ENCODE results near the gene MRFAP1L1.

The MRFAP1L1 gene

DNA sequence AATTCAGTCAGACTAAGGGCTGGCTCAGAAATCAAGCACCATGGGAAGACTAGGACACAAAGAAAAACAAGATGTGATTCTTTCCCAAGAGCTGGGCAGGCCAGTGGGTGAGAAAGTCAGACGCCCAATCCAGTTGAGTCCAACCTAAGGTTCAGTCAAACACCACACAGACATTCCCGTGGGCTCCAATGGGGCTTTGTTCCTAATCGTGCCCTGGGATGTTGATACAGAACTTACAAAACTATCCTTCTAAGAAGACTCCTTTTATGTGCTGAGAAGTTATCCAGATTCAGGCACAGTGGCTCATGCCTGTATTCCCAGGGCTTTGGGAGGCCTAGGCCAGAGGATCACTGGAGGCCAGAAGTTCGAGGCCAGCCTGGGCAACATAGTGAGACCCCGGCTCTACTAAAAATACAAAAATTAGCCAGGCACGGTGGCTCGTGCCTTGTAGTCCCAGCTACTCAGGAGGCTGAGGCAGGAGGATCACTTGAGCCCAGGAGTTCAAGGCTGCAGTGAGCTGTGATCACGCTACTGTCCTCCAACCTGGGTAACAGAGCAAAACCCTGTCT is 10.0 kb upstream of the MRFAP1L1 start:
- Histone ChIP-seq H3K4me3 (no peak overlapping the region), H3K27ac (no peak overlapping the region)

DNA sequence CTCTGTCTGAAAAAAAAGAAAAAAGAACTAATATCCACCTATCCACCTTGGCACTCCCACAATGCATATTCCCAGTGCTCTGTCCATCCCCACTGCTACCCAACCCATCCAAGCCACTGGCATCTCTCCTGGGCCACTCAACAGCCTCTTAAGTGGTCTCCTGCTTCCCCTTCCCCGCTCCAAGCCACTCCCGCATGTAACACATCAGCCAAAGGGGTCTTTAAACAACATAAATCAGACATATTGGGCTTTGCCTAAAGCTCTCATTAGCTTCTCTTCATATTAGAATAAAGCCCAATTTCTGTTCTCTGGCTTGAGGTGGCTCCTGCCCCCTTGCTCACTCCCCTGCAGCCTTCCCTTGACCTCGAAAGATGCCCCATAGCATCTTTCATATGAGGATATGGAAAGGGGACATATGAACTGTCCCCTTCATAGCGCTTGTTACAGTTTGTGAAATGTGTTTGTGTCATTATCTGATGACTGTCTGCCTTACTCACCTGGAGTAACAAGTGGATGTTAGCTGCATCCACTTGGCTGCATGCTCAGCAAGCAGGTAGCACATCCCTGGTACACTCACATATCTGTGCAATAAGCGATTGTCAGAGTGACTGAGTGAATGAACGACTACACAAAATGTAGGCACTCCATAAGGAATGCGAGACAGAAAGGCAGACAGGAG is 9.4 kb upstream of the MRFAP1L1 start:
- H3K4me3 ChIP-seq = no peak overlapping the region
- H3K27ac ChIP-seq = no peak overlapping the region

DNA sequence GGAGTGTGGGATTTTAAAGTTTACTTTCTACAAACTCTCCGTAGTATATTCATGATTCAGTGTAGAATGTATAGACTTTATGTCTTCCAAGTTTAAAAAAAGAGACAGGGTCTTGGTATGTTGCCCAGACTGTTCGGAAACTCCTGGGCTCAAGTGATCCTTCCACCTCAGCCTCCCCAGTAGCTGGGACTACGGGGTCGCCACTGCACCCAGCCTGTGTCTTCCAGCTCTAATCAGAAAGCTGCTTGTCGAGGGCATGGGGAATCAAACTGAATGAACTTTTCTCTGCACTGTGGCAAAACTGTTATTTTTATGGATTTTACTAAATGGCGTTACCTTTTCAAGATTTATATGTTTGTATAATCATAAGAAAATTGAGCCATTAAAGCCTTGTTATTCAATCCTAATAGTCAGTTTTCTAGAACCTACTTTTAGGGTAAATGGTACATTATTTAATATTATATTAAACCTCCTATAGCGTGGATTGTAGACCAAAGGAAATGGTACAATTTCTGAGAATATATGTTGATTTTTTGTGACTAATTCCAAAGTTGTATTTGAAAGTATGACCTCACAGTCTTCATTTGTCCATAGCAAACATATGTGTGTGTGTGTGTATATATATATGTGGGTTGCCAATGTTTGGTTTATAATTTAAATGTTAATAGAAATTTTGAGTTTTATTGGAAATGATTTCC is 7.4 kb upstream of the MRFAP1L1 start:
- Histone ChIP-seq H3K4me3 (peak overlapping the region; percentile 55 to 85 (median 78)), H3K27ac (peak overlapping the region in 18 of 21 experiments; percentile 76 to 96 (median 92))

DNA sequence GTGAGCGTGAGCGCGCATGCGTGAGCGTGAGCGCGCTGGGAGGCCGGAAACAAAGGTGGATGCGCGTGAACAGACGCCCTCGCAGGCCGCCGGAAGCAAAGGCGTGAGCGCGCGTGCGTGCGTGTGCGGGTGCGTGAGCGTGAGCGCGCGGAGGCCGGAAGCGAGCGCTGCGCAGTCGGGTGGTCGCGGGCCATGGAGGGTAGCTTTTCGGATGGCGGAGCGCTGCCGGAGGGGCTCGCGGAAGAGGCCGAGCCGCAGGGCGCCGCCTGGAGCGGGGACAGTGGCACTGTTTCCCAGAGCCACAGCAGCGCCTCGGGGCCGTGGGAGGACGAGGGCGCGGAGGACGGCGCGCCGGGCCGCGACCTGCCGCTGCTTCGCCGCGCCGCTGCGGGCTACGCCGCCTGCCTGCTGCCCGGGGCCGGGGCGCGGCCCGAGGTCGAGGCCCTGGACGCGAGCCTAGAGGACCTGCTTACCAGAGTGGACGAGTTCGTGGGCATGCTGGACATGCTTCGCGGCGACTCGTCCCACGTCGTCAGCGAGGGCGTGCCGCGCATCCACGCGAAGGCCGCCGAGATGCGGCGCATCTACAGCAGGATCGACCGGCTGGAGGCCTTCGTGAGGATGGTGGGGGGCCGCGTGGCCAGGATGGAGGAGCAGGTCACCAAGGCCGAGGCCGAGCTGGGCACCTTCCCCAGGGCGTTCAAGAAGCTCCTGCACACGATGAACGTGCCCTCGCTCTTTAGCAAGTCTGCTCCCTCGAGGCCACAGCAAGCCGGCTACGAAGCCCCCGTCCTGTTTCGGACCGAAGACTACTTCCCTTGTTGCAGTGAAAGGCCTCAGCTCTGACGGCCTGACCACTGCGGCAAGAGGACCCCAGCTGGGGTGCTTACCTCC is 6.6 kb upstream of the MRFAP1L1 start, which contains the start of gene BLOC1S4:
Gene BLOC1S4 (plus strand): TSS at position 157 of the 894 bp plus-strand sequence. CDS start 36 bp downstream, at position 193.
- peak within 1 kb of the TSS; percentile 58 to 96 (median 91) for H3K27ac ChIP-seq
- peak within 1 kb of the TSS; percentile 55 to 85 (median 78) for H3K4me3 ChIP-seq

DNA sequence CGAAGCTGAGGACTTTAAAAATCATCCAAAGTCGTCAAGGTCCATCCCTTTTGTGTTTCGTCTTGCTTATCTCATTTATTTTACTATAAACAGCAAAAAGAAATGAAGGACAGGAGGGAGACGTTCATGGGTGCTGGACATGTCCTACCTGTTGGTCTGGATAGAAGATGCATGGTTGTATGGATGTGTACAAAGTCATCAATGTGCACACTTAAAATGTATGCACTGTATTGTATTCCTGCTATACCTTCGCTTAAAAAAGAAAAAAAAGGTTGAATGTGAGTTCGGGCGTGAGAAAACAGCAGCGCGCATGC is 6.0 kb upstream of the MRFAP1L1 start:
- H3K27ac ChIP-seq = peak overlapping the region in 18 of 21 experiments; percentile 58 to 96 (median 92)
- peak overlapping the region; percentile 55 to 85 (median 78) for H3K4me3 ChIP-seq

DNA sequence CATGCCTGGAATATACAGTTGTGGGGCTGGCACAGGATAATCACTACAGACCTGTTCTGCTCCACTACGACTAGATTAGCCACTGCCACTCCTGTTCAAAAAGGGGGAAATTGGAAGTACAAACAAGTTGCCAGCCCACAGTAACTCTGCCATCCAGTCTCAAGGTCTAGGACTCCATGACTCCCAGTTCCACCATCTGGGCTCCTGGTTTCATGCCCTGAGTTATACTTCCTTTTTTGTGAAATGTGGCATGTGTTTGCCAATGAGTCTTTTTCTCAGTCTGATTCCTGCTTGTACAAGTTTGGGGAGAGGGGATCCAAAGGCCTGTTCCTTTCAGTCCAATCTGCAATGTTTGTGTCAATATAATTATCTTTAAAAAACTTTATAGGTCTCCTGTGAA is 5.3 kb upstream of the MRFAP1L1 start:
- no peak overlapping the region for H3K4me3 ChIP-seq
- H3K27ac ChIP-seq = peak overlapping the region in 2 of 21 experiments; percentile 84 to 93

DNA sequence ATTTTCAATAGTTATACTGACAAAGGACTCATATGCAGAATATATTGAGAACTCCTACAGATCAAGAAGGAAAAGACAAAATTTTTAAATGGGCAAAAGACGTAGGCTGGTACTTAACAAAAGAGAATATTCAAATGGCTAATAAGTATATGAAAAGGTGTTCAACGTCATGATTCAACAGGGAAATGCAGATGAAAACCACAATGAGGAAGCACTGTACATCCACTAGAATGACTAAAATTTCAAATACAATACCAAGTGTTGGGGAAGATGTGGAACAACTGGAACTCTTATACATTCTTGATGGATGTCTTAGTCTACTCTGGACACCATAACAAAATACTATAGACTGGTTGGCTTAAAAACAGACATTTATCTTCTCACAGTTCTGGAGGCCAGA is 1.3 kb upstream of the MRFAP1L1 start:
- Histone ChIP-seq H3K27ac (no peak overlapping the region), H3K4me3 (no peak overlapping the region)

DNA sequence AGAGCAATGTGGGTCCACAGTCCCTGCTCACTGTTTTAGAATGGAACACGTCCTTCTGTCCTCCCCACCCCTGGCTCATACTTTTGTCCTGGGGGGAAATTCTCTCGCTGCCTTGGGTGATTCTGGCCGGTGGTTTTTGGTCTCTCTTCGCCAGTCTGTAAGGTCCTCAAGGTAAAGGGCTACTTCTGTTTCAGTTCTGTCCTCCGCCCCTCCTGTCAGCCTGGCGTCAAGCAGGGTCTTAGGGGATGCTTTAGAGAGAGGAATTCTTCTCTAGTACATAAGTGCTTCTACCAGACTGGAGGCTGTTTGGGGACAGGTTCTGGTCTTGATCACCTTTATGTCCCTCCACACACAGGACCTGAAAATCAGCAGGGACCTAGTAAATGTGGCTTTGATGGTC is 617 bp upstream of the MRFAP1L1 start:
- Histone ChIP-seq H3K27ac (peak overlapping the region in 18 of 21 experiments; percentile 34 to 92 (median 79)), H3K4me3 (peak overlapping the region; percentile 57 to 85 (median 68))

DNA sequence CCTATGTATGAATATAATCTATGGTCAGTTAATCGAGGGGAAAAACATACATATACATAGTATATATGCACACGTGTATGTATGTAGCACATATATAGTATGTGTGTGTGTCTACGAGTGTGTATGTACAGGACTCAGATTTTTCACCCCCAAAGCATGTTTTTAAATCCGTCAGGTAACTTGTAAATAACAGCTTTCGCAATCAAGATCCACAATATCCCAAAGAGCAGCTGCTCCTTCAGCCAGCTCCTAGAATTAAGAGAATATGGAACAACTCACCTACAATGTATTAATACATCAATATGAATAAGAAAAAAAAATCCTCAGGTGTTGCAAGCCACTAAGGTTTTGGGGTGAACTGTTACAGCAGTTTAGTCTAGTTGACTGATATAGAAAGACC is 3.5 kb downstream of the MRFAP1L1 start:
- no peak overlapping the region for H3K4me3 ChIP-seq
- no peak overlapping the region for H3K27ac ChIP-seq

DNA sequence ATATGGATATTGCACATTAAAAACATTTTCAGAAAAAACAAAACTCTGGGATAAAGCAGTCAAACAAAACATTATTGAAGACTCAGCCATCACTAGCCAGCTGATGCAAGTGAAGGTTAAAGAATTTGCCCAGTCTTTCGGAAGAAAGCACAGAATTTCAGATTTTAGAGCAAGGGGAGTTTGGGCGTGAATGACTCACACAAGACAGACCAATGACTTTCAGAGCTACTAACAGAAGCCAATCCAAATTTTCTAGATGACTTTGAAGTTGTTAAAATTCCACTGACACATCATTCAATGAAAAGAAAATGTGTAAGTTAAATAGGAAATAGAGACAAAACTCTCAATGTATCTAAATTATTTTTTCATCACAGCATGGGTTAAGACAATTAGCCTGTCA is 4.0 kb downstream of the MRFAP1L1 start:
- H3K4me3 ChIP-seq = no peak overlapping the region
- no peak overlapping the region for H3K27ac ChIP-seq

DNA sequence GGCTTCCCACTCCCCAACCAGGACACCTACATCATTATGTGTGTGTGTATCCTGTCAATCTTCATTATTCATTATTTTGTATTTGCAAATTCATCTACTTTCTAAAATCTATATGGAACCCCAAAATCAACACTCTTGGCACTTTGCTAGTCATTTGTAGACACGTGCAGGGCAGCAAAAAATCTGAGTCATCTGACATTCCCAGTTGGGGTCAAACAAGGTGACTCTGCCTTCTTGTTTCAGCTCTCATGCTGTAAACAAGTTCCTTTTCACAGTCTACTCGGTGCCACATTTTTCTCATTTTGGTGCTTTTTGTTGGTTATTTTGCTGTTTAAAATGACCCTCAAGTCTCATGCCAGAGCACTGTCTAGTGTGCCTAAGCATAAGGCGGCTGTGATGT is 5.9 kb downstream of the MRFAP1L1 start:
- Histone ChIP-seq H3K27ac (no peak overlapping the region), H3K4me3 (no peak overlapping the region)

DNA sequence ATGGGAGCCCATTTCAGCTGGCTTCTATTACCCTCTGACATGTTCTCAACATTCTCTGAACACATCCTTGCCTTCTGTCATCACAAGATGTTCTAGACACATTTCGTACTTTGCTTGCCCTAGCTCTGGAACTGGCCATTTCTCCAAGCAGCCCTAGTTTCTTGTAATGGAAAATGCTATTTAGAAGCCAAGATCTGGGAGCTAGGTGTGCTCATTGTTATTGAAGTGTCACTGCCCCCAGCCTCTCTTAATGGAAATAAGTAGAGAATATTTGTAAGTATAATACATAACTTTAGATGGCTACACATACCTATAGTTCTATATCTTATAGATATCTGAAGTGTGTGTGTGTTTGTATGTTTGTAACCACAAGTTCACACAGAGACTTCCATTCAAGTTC is 6.9 kb downstream of the MRFAP1L1 start:
- Histone ChIP-seq H3K4me3 (no peak overlapping the region), H3K27ac (no peak overlapping the region)

DNA sequence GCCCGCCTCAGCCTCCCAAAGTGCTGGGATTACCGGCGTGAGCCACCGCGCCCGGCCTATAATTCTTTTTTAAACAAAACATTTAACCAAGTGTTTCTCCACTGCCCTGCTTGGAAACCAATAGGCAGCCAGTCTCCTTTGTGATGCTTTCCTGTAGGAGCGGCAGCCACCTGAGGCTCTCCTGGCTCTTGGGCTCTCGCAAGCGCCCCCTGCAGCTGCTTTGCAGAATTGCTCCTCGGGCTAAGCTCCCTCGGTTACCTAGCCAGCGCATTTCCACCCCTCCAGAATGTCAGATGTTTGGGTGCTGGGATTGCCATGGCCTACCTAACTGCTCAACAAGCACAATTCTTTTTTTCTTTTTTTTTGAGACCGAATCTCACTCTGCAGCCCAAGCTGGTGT is 8.3 kb downstream of the MRFAP1L1 start:
- no peak overlapping the region for H3K4me3 ChIP-seq
- no peak overlapping the region for H3K27ac ChIP-seq

DNA sequence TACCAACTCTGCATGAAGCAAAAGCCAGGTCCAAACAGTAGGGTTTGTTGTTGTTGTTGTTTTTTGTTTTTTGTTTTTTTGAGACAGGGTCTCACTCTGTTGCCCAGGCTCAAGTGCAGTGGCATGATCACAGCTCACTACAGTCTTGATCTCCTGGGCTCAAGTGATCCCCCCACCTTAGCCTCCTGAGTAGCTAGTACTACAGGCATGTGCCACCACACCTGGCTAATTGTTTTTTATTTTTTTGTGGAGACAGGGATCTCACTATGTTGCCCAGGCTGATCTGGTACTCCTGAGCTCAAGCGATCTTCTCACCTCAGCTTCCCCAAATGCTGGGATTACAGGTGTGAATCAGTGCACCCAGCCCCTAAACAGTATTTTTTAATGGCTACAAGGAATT is 9.8 kb downstream of the MRFAP1L1 start:
- Histone ChIP-seq H3K4me3 (no peak overlapping the region), H3K27ac (peak overlapping the region in 2 of 21 experiments; percentile 63 to 78)

DNA sequence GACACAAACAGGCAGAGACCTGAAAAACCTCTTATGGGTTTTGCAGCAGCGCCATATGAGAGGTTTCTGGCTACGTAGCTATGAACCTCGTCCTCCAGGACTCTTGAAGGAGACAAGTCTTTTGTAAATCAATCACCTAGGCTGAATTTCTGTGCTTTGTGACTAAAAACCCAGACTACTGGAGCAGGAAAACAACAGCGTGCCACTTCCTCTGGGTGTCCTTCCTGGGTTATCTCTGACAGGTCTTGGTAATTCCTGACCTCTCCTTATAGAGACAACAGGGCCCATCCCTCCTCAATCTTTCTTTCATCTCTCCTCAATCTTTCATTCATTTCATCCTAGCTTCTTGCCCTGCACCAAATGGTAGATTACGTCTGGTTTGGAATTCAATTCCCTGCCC is 10.3 kb downstream of the MRFAP1L1 start:
- H3K27ac ChIP-seq = peak overlapping the region in 2 of 21 experiments; percentile 63 to 78
- H3K4me3 ChIP-seq = no peak overlapping the region

DNA sequence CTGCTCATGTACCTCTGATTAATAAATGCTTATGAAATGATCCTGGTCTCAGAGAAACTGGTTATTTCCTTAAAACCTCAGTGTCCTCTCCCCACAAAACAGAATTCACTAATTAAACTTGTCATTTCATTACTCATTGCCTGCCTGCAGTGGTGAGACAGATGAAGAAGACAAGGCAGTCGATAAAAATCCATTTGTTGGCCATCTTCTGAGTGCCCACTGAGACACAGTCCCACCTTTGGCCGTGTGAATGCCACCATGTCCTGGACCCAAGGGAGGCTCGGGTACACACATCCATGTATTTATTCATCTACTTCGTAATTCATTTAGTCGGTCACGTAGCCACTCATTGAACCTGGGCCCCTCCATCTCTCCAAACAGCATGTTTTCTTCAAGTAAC is 12.5 kb downstream of the MRFAP1L1 start:
- Histone ChIP-seq H3K27ac (peak overlapping the region in 20 of 21 experiments; percentile 17 to 94 (median 74)), H3K4me3 (no peak overlapping the region)

DNA sequence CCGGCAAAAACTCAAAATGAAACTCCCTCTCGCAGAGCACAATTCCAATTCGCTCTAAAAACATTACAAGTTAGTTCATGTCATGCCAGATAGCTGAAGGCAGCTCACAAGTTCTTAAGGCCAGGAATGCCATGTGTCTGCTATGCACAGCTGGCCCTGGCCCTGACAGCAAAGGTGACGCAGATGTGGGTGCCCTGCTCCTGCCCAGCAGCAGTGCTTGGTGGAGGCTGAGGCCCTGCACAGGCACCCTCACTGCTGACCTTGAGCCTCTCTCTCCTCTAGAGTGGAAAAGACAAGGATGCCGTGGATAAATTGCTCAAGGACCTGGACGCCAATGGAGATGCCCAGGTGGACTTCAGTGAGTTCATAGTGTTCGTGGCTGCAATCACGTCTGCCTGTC is 13.1 kb downstream of the MRFAP1L1 start:
- no peak overlapping the region for H3K4me3 ChIP-seq
- H3K27ac ChIP-seq = peak overlapping the region in 20 of 21 experiments; percentile 17 to 94 (median 74)

DNA sequence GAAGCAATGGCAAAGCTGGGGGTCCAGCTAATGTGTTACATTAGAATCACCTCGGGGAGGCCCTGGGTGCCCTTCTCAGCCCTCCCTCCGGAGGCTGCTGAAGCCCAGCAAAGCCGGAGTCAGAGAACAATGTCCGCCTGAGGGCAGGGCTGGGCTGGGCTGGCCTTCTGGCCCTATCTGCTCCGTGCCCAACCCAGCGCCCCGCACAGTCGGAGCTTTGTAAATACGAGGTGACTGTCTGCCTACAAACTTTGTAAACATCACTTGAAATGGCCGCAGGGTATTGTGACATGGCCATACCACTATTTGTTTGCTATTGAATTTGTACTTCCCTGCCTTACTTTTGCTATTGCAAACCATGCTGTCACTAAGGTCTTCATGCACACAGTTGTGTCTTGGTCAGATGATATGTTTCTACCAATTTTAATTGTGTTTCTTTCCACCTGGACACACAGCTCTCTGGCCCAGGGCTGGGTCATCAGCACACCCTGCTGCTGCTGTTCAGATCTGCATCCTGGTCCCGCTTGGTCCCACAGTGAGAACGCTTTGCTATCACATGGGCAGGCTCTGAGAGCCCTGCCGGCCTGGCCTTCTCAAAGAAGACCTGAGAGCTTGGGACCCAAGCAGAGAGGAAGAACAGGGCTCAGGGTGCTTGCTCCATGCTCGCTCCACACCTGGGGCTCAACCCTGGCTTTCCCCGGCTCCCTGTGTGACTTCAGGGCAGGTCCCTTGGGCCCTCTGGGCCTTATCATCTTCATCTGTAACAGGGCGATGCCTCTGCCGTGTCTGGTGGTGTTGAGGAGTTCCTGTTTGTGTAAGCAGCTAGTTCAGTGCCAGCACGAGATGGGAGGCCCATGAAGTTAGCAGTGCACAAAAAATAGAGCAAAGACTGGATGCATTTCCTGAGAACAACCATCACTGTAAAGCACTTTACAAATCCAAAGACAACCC is 13.7 kb downstream of the MRFAP1L1 start:
- H3K27ac ChIP-seq = peak overlapping the region in 20 of 21 experiments; percentile 50 to 94 (median 74)
- peak overlapping the region in 1 of 7 experiments; percentile 6 for H3K4me3 ChIP-seq
